GM23338 (cell line): ENCODE measurements around the gene TMA16.

Experiments used
- CREB1 ChIP-seq: fragments of 250-450 bp; sonication (Bioruptor Pico); IDR thresholded peaks from 2 replicates; pipeline ENCODE4 v1.5.0; 2020; ENCODE audit warnings: low read depth, mild to moderate bottlenecking, moderate library complexity
- EZH2 ChIP-seq: fragments of 200-600 bp; sonication (generic); IDR thresholded peaks from one replicate; pipeline ENCODE4 v1.8.0; 2017; ENCODE audit warnings: antibody characterized with exemption, mild to moderate bottlenecking, low read depth; ENCODE audit not compliant: unreplicated experiment
- EZH2phosphoT487 ChIP-seq: fragments of 200-600 bp; sonication (generic); IDR thresholded peaks from one replicate; pipeline ENCODE4 v1.8.1; 2018; ENCODE audit warnings: antibody characterized with exemption; ENCODE audit not compliant: unreplicated experiment
- JUNB ChIP-seq: IDR thresholded peaks from one replicate; pipeline ENCODE4 v1.6.1; 2016; ENCODE audit warnings: antibody characterized with exemption; ENCODE audit not compliant: unreplicated experiment
- NANOG ChIP-seq: IDR thresholded peaks from 2 replicates; pipeline ENCODE4 v1.6.1; 2016; ENCODE audit warnings: antibody characterized with exemption, borderline replicate concordance
- POLR2AphosphoS5 ChIP-seq: IDR thresholded peaks from 2 replicates; pipeline ENCODE4 v1.6.1; 2016; ENCODE audit warnings: antibody characterized with exemption, low read depth
- STAT1 ChIP-seq: IDR thresholded peaks from one replicate; pipeline ENCODE4 v1.6.1; 2016; ENCODE audit warnings: antibody characterized with exemption; ENCODE audit not compliant: unreplicated experiment
- ZNF114 ChIP-seq: fragments of 250-450 bp; sonication (Bioruptor Pico); IDR thresholded peaks from 2 replicates; pipeline ENCODE4 v1.5.0; 2020; ENCODE audit warnings: mild to moderate bottlenecking, moderate library complexity
- ZNF331 ChIP-seq: fragments of 250-450 bp; sonication (Bioruptor Pico); IDR thresholded peaks from 2 replicates; pipeline ENCODE4 v1.5.0; 2020; ENCODE audit warnings: low read depth, mild to moderate bottlenecking, moderate library complexity
- TF ChIP-seq, protein P1 (sequence below), 2 experiments: fragments of 200-600 bp in 1 of 2; sonication (generic) in 1 of 2; conservative IDR thresholded peaks; 2 replicates each; pipeline versions ENCODE4 v1.5.1 to v1.6.1; 2016 to 2017; ENCODE audit warnings: antibody characterized with exemption in 2 of 2, low read depth in 2 of 2, mild to moderate bottlenecking in 2 of 2, moderate library complexity in 1 of 2
- TF ChIP-seq, protein P2 (sequence below): IDR thresholded peaks from 2 replicates; pipeline ENCODE4 v1.6.1; 2016; ENCODE audit warnings: antibody characterized with exemption
- TF ChIP-seq, protein P3 (sequence below): IDR thresholded peaks from one replicate; pipeline ENCODE4 v1.6.1; 2018; ENCODE audit warnings: antibody characterized with exemption; ENCODE audit not compliant: unreplicated experiment
- TF ChIP-seq, protein P4 (sequence below): fragments of 250-450 bp; sonication (Bioruptor Pico); IDR thresholded peaks from 2 replicates; pipeline ENCODE4 v1.5.0; 2020; ENCODE audit warnings: mild to moderate bottlenecking, moderate library complexity

DNA sequence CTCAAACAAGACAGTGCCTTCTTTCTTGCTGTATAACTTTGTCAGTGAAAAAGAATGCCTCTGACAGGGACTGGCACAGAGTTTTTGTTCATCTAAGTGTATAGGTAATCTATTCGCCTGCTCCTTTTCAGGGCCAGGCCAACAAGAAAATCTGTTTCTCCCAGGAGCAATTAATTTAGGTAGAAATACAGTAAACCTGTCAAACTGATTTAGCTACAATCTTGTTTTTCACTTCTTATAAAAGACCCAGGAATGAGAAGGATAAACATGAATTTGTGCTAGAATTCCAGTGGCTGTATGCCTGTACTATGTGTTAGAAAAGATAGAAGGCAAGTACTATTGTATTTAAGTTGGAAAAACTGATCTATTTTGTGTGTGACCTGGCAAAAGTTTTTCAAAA, 6.1 kb downstream of the TMA16 start:
- TF ChIP-seq POLR2AphosphoS5 (no peak), EZH2phosphoT487 (no peak), CREB1 (no peak), EZH2 (no peak), JUNB (no peak), ZNF114 (CRISPR knock-in tag) (no peak), STAT1 (no peak), NANOG (no peak), ZNF331 (no peak)
- TF ChIP-seq, protein P1, sequence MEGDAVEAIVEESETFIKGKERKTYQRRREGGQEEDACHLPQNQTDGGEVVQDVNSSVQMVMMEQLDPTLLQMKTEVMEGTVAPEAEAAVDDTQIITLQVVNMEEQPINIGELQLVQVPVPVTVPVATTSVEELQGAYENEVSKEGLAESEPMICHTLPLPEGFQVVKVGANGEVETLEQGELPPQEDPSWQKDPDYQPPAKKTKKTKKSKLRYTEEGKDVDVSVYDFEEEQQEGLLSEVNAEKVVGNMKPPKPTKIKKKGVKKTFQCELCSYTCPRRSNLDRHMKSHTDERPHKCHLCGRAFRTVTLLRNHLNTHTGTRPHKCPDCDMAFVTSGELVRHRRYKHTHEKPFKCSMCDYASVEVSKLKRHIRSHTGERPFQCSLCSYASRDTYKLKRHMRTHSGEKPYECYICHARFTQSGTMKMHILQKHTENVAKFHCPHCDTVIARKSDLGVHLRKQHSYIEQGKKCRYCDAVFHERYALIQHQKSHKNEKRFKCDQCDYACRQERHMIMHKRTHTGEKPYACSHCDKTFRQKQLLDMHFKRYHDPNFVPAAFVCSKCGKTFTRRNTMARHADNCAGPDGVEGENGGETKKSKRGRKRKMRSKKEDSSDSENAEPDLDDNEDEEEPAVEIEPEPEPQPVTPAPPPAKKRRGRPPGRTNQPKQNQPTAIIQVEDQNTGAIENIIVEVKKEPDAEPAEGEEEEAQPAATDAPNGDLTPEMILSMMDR (conservative IDR thresholded peaks at IDR 0.05; ENCODE audit: low read depth in 2 of 2), result no peak
- TF ChIP-seq, protein P2, sequence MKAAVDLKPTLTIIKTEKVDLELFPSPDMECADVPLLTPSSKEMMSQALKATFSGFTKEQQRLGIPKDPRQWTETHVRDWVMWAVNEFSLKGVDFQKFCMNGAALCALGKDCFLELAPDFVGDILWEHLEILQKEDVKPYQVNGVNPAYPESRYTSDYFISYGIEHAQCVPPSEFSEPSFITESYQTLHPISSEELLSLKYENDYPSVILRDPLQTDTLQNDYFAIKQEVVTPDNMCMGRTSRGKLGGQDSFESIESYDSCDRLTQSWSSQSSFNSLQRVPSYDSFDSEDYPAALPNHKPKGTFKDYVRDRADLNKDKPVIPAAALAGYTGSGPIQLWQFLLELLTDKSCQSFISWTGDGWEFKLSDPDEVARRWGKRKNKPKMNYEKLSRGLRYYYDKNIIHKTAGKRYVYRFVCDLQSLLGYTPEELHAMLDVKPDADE, result no peak
- TF ChIP-seq, protein P3, sequence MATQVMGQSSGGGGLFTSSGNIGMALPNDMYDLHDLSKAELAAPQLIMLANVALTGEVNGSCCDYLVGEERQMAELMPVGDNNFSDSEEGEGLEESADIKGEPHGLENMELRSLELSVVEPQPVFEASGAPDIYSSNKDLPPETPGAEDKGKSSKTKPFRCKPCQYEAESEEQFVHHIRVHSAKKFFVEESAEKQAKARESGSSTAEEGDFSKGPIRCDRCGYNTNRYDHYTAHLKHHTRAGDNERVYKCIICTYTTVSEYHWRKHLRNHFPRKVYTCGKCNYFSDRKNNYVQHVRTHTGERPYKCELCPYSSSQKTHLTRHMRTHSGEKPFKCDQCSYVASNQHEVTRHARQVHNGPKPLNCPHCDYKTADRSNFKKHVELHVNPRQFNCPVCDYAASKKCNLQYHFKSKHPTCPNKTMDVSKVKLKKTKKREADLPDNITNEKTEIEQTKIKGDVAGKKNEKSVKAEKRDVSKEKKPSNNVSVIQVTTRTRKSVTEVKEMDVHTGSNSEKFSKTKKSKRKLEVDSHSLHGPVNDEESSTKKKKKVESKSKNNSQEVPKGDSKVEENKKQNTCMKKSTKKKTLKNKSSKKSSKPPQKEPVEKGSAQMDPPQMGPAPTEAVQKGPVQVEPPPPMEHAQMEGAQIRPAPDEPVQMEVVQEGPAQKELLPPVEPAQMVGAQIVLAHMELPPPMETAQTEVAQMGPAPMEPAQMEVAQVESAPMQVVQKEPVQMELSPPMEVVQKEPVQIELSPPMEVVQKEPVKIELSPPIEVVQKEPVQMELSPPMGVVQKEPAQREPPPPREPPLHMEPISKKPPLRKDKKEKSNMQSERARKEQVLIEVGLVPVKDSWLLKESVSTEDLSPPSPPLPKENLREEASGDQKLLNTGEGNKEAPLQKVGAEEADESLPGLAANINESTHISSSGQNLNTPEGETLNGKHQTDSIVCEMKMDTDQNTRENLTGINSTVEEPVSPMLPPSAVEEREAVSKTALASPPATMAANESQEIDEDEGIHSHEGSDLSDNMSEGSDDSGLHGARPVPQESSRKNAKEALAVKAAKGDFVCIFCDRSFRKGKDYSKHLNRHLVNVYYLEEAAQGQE, result no peak
- TF ChIP-seq, protein P4, sequence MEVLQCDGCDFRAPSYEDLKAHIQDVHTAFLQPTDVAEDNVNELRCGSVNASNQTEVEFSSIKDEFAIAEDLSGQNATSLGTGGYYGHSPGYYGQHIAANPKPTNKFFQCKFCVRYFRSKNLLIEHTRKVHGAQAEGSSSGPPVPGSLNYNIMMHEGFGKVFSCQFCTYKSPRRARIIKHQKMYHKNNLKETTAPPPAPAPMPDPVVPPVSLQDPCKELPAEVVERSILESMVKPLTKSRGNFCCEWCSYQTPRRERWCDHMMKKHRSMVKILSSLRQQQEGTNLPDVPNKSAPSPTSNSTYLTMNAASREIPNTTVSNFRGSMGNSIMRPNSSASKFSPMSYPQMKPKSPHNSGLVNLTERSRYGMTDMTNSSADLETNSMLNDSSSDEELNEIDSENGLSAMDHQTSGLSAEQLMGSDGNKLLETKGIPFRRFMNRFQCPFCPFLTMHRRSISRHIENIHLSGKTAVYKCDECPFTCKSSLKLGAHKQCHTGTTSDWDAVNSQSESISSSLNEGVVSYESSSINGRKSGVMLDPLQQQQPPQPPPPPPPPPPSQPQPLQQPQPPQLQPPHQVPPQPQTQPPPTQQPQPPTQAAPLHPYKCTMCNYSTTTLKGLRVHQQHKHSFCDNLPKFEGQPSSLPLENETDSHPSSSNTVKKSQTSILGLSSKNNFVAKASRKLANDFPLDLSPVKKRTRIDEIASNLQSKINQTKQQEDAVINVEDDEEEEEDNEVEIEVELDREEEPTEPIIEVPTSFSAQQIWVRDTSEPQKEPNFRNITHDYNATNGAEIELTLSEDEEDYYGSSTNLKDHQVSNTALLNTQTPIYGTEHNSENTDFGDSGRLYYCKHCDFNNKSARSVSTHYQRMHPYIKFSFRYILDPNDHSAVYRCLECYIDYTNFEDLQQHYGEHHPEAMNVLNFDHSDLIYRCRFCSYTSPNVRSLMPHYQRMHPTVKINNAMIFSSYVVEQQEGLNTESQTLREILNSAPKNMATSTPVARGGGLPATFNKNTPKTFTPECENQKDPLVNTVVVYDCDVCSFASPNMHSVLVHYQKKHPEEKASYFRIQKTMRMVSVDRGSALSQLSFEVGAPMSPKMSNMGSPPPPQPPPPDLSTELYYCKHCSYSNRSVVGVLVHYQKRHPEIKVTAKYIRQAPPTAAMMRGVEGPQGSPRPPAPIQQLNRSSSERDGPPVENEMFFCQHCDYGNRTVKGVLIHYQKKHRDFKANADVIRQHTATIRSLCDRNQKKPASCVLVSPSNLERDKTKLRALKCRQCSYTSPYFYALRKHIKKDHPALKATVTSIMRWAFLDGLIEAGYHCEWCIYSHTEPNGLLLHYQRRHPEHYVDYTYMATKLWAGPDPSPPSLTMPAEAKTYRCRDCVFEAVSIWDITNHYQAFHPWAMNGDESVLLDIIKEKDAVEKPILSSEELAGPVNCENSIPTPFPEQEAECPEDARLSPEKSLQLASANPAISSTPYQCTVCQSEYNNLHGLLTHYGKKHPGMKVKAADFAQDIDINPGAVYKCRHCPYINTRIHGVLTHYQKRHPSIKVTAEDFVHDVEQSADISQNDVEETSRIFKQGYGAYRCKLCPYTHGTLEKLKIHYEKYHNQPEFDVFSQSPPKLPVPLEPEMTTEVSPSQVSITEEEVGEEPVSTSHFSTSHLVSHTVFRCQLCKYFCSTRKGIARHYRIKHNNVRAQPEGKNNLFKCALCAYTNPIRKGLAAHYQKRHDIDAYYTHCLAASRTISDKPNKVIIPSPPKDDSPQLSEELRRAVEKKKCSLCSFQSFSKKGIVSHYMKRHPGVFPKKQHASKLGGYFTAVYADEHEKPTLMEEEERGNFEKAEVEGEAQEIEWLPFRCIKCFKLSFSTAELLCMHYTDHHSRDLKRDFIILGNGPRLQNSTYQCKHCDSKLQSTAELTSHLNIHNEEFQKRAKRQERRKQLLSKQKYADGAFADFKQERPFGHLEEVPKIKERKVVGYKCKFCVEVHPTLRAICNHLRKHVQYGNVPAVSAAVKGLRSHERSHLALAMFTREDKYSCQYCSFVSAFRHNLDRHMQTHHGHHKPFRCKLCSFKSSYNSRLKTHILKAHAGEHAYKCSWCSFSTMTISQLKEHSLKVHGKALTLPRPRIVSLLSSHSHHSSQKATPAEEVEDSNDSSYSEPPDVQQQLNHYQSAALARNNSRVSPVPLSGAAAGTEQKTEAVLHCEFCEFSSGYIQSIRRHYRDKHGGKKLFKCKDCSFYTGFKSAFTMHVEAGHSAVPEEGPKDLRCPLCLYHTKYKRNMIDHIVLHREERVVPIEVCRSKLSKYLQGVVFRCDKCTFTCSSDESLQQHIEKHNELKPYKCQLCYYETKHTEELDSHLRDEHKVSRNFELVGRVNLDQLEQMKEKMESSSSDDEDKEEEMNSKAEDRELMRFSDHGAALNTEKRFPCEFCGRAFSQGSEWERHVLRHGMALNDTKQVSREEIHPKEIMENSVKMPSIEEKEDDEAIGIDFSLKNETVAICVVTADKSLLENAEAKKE, result no peak
